Measurements from ENCODE around the gene NTRK3. TPM values are rescaled to one million over a fixed set of nuclear protein-coding genes. Genes with fewer than 3 reads are reported as not detected.
"Not testable (repeated sequence)": the region's sequence is repeated elsewhere in the genome, so short reads cannot be mapped to it uniquely, and the experiment has no call there.

NTRK3 gene
- total RNA-seq, 1 donor from 2014 or later, result 3.5 TPM

- Histone ChIP-seq H3K27ac (no peak overlapping the region), H3K27me3 (ENCODE audit: low read depth) (no peaks in the 10 kb centered on the region), H3K4me1 (no peaks in the 10 kb centered on the region), H3K36me3 (no peaks in the 10 kb centered on the region), H3K4me3 (no peak overlapping the region), H3K9me3 (no peaks in the 10 kb centered on the region)
- ATAC-seq (no peak), DNase-seq (no peak)
- TF ChIP-seq, protein P1, sequence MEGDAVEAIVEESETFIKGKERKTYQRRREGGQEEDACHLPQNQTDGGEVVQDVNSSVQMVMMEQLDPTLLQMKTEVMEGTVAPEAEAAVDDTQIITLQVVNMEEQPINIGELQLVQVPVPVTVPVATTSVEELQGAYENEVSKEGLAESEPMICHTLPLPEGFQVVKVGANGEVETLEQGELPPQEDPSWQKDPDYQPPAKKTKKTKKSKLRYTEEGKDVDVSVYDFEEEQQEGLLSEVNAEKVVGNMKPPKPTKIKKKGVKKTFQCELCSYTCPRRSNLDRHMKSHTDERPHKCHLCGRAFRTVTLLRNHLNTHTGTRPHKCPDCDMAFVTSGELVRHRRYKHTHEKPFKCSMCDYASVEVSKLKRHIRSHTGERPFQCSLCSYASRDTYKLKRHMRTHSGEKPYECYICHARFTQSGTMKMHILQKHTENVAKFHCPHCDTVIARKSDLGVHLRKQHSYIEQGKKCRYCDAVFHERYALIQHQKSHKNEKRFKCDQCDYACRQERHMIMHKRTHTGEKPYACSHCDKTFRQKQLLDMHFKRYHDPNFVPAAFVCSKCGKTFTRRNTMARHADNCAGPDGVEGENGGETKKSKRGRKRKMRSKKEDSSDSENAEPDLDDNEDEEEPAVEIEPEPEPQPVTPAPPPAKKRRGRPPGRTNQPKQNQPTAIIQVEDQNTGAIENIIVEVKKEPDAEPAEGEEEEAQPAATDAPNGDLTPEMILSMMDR (IDR thresholded peaks at IDR 0.05), result no peak
- intact Hi-C loops (cut with DNase I), result no loop called here
Observed at GRCh38 chr15:88036154-88036839, 220.2 kb downstream of the NTRK3 start.

GRCh38 chr15:88035381-88035780 lies 221.2 kb downstream of the NTRK3 start:
- Histone ChIP-seq H3K4me1 (no peaks in the 10 kb centered on the region), H3K36me3 (no peaks in the 10 kb centered on the region), H3K9me3 (no peaks in the 10 kb centered on the region), H3K27ac (no peak overlapping the region), H3K27me3 (ENCODE audit: low read depth) (no peaks in the 10 kb centered on the region), H3K4me3 (no peak overlapping the region)
- intact Hi-C loops (cut with DNase I), result no loop called here
- TF ChIP-seq, protein P1 (IDR thresholded peaks at IDR 0.05), result no peak
- DNase-seq (no peak), ATAC-seq (no peak)

GRCh38 chr15:88033421-88033820 lies 223.1 kb downstream of the NTRK3 start:
- H3K9me3 ChIP-seq; H3K27ac ChIP-seq; H3K4me1 ChIP-seq; ATAC-seq; intact Hi-C loops (cut with DNase I); H3K4me3 ChIP-seq; DNase-seq; H3K36me3 ChIP-seq; H3K27me3 ChIP-seq (ENCODE audit: low read depth): not testable (repeated sequence)

- no peaks in the 10 kb centered on the region for H3K36me3 ChIP-seq
- no peak overlapping the region for H3K4me3 ChIP-seq
- H3K27me3 ChIP-seq (ENCODE audit: low read depth), result no peaks in the 10 kb centered on the region
- no peak for ATAC-seq
- TF ChIP-seq, protein P1 (IDR thresholded peaks at IDR 0.05), result no peak
- DNase-seq, result no peak
- H3K27ac ChIP-seq, result no peak overlapping the region
- intact Hi-C loops (cut with DNase I), result no loop called here
- no peaks in the 10 kb centered on the region for H3K9me3 ChIP-seq
- no peaks in the 10 kb centered on the region for H3K4me1 ChIP-seq
Observed at GRCh38 chr15:88032787-88033186, 223.8 kb downstream of the NTRK3 start.

DNA sequence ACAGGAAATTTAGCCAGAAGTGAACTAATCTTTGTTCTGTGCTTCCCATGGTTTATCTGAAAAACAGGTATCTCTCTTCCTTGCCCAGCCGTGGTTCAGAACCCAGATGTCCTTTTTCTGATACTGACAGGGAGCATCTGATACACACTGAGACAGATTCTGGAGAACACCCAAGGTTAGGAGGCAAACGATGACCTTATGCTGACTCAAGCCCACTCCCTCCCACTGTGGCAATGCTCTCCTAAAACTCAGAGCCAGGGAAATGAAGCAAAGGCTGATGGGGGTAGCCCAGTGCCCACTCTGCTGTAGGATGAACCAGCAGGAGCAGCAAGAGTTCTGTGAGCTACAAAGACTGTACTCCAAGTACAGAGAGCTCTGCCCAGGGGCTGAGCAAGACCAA lies 225.1 kb downstream of the NTRK3 start:
- DNase-seq (no peak), ATAC-seq (no peak)
- H3K27ac ChIP-seq, result no peak overlapping the region
- H3K27me3 ChIP-seq (ENCODE audit: low read depth), result no peaks in the 10 kb centered on the region
- H3K9me3 ChIP-seq, result no peaks in the 10 kb centered on the region
- no peaks in the 10 kb centered on the region for H3K4me1 ChIP-seq
- TF ChIP-seq, protein P1 (IDR thresholded peaks at IDR 0.05), result no peak
- intact Hi-C loops (cut with DNase I), result no loop called here
- no peaks in the 10 kb centered on the region for H3K36me3 ChIP-seq
- H3K4me3 ChIP-seq, result no peak overlapping the region

DNA sequence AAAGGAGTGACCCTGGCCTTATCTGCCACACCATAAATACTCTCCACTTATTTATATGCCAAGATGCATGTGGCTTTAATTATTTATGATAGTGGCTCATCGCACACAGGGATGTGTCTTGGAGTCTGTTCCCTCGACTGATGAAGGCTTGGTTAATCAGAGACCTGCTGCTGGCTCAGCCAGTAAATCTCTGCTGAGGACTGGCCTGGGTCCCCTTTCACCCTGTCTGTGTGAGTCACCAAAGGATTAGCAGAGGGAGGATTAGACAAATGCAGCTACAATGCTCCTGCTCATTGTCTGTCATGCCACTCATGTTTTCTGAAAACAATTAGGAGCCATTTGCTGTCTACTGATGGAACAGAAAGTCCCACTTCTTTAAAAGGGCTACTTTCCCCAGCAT lies 226.8 kb downstream of the NTRK3 start:
- intact Hi-C loops (cut with DNase I), result no loop called here
- no peak overlapping the region for H3K27ac ChIP-seq
- no peaks in the 10 kb centered on the region for H3K4me1 ChIP-seq
- TF ChIP-seq, protein P1 (IDR thresholded peaks at IDR 0.05), result no peak
- H3K9me3 ChIP-seq, result no peaks in the 10 kb centered on the region
- H3K27me3 ChIP-seq (ENCODE audit: low read depth), result no peaks in the 10 kb centered on the region
- H3K4me3 ChIP-seq, result no peak overlapping the region
- DNase-seq, result no peak
- no peaks in the 10 kb centered on the region for H3K36me3 ChIP-seq
- no peak for ATAC-seq

Measured in lower lobe of right lung (tissue), 2 donors.